ENCODE data around the gene DCAF6.

DCAF6 gene

GRCh38 chr1:168098534-168099320, 162.2 kb downstream of the DCAF6 start:
- DNase-seq (ENCODE audit: low read depth in 1 of 2, low spot score in 1 of 2) = no peak

GRCh38 chr1:168099337-168099801, 162.9 kb downstream of the DCAF6 start:
- no peaks in the 10 kb centered on the region for H3K27me3 ChIP-seq (ENCODE audit: insufficient read depth, poor library complexity, severe bottlenecking)
- no peak overlapping the region for H3K4me3 ChIP-seq (replicated peaks; ENCODE audit: insufficient read depth, low read length)
- no peak for TF ChIP-seq REST (IDR thresholded peaks at IDR 0.05; ENCODE audit: insufficient replicate concordance, low read depth)
- no peak for TF ChIP-seq GABPA (IDR thresholded peaks at IDR 0.05; ENCODE audit: low read depth)
- TF ChIP-seq CTCF (IDR thresholded peaks at IDR 0.05; ENCODE audit: insufficient read depth, low read length) = no peak
- TF ChIP-seq SPI1 (IDR thresholded peaks at IDR 0.05; ENCODE audit: borderline replicate concordance, low read depth) = no peak
- no peak for TF ChIP-seq POLR2AphosphoS5 (IDR thresholded peaks at IDR 0.05; ENCODE audit: low read depth)
- no peak for DNase-seq (ENCODE audit: low read depth in 1 of 2, low spot score in 1 of 2)
- no peak overlapping the region for H3K27ac ChIP-seq (replicated peaks)

More at GRCh38 chr1:168098534-168099320, 162.2 kb downstream of the DCAF6 start:
- H3K4me3 ChIP-seq (replicated peaks; ENCODE audit: insufficient read depth, low read length) = no peak overlapping the region
- TF ChIP-seq POLR2AphosphoS5 (IDR thresholded peaks at IDR 0.05; ENCODE audit: low read depth) = no peak
- TF ChIP-seq SPI1 (IDR thresholded peaks at IDR 0.05; ENCODE audit: borderline replicate concordance, low read depth) = no peak
- no peak for TF ChIP-seq CTCF (IDR thresholded peaks at IDR 0.05; ENCODE audit: insufficient read depth, low read length)
- TF ChIP-seq REST (IDR thresholded peaks at IDR 0.05; ENCODE audit: insufficient replicate concordance, low read depth) = no peak
- no peak for TF ChIP-seq GABPA (IDR thresholded peaks at IDR 0.05; ENCODE audit: low read depth)
- H3K27me3 ChIP-seq (ENCODE audit: insufficient read depth, poor library complexity, severe bottlenecking) = no peaks in the 10 kb centered on the region
- no peak overlapping the region for H3K27ac ChIP-seq (replicated peaks)

DNA sequence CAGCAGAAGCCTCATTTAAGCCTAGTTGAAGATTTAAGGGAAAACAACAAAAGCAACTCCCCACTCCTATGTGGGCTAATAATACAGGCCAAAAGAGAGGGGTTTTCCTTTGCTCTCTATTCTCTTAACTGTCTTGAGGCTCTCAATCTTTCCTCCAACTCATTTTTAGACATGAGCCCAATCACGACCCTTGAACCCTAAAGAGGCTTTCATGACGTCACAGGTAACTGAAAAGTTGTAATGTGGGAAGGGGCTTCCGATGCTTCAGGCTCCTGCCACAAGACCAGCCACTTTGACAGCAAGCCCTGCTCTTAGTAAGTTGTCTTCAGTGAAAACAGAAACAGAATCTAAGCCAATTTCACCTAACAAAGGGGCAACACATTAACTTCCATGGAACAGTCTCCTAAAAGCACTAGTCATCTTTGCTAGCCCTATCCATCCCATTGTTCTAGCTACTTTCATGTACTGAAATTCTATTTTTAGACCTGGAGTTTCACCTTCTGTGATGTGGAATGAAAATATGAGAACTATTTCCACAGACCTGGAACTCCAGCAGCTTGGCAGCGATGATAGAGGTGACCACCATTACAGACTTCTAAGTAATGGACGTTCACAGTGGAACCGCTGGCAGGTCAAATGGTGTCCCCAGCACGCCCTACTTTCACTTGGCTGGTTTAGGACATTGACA, 164.0 kb downstream of the DCAF6 start:
- no peaks in the 10 kb centered on the region for H3K27me3 ChIP-seq (ENCODE audit: insufficient read depth, poor library complexity, severe bottlenecking)
- no peak for TF ChIP-seq POLR2AphosphoS5 (IDR thresholded peaks at IDR 0.05; ENCODE audit: low read depth)
- no peak for TF ChIP-seq GABPA (IDR thresholded peaks at IDR 0.05; ENCODE audit: low read depth)
- no peak for TF ChIP-seq CTCF (IDR thresholded peaks at IDR 0.05; ENCODE audit: insufficient read depth, low read length)
- no peak for TF ChIP-seq REST (IDR thresholded peaks at IDR 0.05; ENCODE audit: insufficient replicate concordance, low read depth)
- TF ChIP-seq SPI1 (IDR thresholded peaks at IDR 0.05; ENCODE audit: borderline replicate concordance, low read depth) = no peak
- no peak overlapping the region for H3K27ac ChIP-seq (replicated peaks)
- DNase-seq (ENCODE audit: low read depth in 1 of 2, low spot score in 1 of 2) = no peak
- H3K4me3 ChIP-seq (replicated peaks; ENCODE audit: insufficient read depth, low read length) = no peak overlapping the region
